ENCODE measurements around the gene SNTB2.

DNA sequence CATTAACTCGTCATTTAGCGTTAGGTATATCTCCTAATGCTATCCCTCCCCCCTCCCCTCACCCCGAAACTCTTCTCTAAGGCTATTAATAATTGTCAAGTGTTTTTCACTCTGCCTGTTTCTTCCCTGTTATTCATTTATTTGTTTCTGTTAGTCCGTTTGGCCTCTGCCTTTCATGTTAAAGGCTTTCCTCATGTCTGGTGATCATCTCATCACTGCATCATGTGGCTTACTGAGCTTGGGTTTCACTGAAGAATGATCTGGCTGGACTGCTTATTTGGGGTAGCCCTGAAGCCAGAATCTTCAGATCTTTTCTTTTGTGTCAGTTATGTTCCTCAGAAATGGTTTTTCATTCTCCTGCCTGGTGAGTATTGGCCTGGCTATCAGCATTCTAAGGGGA is 45.0 kb upstream of the SNTB2 start:
- TF ChIP-seq EZH2 (IDR thresholded peaks at IDR 0.05) (no peak), POLR2AphosphoS5 (IDR thresholded peaks at IDR 0.05; ENCODE audit: borderline replicate concordance, low read depth, low read length) (no peak), FOXP2 (optimal IDR thresholded peaks at IDR 0.05; ENCODE audit: control extremely low read depth, extremely low read length, insufficient read depth) (no peak)
